SH-SY5Y (cell line): ENCODE measurements around the gene SMCHD1.

Source experiments
- GATA2 ChIP-seq: IDR thresholded peaks from 2 replicates; pipeline ENCODE4 v1.6.1; 2011; ENCODE audit warnings: mild to moderate bottlenecking, low read depth, low read length
- GATA3 ChIP-seq: IDR thresholded peaks from 2 replicates; pipeline ENCODE4 v1.6.1; 2011; ENCODE audit warnings: low read depth, mild to moderate bottlenecking, low read length, moderate library complexity

DNA sequence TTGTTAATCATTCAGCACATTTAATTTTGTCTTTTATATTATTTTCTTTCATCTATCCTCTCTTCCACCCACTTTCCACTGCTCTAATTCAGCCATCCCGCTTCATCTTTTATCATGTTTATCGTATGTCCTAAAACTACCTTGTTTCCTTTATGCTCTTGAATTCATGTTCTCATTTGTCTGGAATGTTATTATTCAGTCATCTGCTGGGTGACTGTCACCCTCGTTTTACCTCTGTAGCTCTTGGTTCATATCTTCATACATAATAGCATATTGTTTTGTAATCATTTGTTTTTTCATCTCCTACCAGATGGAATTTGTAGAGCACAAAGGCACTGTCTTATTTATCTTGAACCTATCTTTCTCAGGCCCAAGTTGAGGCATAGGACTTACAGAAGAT, 37.0 kb downstream of the SMCHD1 start:
- TF ChIP-seq GATA2 (no peak), GATA3 (no peak)
